Measurements from ENCODE around the gene APLP2.

DNA sequence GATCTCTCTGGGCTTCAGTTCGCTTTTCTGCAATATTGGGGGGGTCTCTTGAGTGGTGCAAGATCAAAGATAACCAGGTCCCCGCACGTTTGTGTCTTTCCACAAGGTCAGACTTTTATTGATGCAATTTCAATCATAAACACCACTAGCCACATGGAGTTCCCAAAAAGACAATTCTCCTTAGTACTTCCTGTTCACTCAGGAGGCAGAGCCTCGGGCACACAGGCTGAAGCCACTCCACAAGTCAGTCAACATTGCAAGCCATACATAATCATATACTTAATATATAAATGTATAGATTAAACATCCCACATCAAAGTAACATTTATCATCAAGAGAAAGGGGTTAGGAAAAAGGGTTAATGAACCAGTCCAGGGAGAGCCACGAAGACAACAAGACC lies 101.8 kb downstream of the APLP2 start:
- TF ChIP-seq, protein P1, sequence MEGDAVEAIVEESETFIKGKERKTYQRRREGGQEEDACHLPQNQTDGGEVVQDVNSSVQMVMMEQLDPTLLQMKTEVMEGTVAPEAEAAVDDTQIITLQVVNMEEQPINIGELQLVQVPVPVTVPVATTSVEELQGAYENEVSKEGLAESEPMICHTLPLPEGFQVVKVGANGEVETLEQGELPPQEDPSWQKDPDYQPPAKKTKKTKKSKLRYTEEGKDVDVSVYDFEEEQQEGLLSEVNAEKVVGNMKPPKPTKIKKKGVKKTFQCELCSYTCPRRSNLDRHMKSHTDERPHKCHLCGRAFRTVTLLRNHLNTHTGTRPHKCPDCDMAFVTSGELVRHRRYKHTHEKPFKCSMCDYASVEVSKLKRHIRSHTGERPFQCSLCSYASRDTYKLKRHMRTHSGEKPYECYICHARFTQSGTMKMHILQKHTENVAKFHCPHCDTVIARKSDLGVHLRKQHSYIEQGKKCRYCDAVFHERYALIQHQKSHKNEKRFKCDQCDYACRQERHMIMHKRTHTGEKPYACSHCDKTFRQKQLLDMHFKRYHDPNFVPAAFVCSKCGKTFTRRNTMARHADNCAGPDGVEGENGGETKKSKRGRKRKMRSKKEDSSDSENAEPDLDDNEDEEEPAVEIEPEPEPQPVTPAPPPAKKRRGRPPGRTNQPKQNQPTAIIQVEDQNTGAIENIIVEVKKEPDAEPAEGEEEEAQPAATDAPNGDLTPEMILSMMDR (IDR thresholded peaks at IDR 0.05; ENCODE audit: low read depth, low read length), result no peak
- TF ChIP-seq EZH2phosphoT487 (IDR thresholded peaks at IDR 0.05; ENCODE audit: low read depth), result no peak

Data from OCI-LY3 (cell line).